HEK293 (cell line): ENCODE measurements around the gene RACK1.
A peak's percentile ranks its signal among the peaks of the same experiment; 100 is the strongest.

ENCODE experiments used
- AEBP2 ChIP-seq: fragments of 450-650 bp; formaldehyde crosslinking; IDR thresholded peaks from 2 replicates; pipeline ENCODE4 v1.5.1; 2016; ENCODE audit warnings: missing biosample characterization, missing genetic modification characterization, borderline replicate concordance
- CTCF ChIP-seq: fragments of 450-650 bp; formaldehyde crosslinking; IDR thresholded peaks from 2 replicates; pipeline ENCODE4 v1.5.1; 2016; ENCODE audit warnings: missing biosample characterization, missing genetic modification characterization
- ZNF449 ChIP-seq: fragments of 450-650 bp; formaldehyde crosslinking; IDR thresholded peaks from 2 replicates; pipeline ENCODE4 v1.5.1; 2017; ENCODE audit warnings: missing biosample characterization, mild to moderate bottlenecking, missing genetic modification characterization, moderate library complexity

GRCh38 chr5:181190711-181191525 is 52.8 kb downstream of the RACK1 start:
- TF ChIP-seq ZNF449 (tag by site-specific recombination) (no peak), CTCF (tag by site-specific recombination) (peak; percentile 74), AEBP2 (tag by site-specific recombination) (no peak)
